SW 1271 (cell line): Measurements from ENCODE around the gene HMGA1.
"Not testable (repeated sequence)": the region's sequence is repeated elsewhere in the genome, so short reads cannot be mapped to it uniquely, and the experiment has no call there.

ENCODE experiments used
- DNase-seq, 2 experiments: peaks; one replicate each; lab custom pipeline; 2025; lab: John Stamatoyannopoulos, UW

HMGA1 gene

DNA sequence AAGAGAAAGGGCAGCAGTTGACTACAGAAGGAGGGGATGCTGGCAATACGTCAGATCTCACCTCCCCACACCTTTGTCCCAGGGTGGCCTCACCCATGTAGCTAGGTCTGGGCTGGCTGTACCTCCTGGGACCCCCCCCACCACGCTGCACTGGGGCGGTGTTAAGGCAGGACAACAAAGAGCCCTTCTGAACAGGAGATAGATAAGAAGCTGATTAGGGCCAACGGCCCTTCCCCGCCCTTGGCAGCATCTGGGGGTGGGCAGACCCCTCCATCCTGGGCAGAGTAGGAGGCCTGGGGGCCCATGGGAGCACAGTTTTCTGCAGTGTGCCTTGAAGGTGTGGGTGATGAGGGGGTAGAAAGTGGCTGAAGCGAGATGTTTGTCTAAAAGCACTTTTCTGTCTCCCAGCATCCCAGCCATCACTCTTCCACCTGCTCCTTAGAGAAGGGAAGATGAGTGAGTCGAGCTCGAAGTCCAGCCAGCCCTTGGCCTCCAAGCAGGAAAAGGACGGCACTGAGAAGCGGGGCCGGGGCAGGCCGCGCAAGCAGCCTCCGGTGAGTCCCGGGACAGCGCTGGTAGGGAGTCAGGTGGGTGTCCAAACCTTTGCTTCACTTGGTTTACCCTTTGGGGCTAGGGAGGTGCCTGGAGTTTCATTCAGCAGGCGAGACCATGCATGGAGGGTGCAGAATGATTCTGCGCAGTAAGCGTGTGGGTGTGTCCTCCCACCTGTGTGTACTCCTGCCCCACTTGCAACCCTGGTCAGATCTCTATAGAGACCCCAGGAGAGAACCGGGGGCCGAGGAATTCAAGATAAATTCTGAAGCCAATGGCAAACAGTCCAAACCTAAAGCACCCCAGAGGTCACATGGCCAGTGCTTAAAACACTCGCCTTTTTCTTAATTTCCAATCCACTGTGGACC, 3.9 kb downstream of the HMGA1 start:
- no peak for DNase-seq

DNA sequence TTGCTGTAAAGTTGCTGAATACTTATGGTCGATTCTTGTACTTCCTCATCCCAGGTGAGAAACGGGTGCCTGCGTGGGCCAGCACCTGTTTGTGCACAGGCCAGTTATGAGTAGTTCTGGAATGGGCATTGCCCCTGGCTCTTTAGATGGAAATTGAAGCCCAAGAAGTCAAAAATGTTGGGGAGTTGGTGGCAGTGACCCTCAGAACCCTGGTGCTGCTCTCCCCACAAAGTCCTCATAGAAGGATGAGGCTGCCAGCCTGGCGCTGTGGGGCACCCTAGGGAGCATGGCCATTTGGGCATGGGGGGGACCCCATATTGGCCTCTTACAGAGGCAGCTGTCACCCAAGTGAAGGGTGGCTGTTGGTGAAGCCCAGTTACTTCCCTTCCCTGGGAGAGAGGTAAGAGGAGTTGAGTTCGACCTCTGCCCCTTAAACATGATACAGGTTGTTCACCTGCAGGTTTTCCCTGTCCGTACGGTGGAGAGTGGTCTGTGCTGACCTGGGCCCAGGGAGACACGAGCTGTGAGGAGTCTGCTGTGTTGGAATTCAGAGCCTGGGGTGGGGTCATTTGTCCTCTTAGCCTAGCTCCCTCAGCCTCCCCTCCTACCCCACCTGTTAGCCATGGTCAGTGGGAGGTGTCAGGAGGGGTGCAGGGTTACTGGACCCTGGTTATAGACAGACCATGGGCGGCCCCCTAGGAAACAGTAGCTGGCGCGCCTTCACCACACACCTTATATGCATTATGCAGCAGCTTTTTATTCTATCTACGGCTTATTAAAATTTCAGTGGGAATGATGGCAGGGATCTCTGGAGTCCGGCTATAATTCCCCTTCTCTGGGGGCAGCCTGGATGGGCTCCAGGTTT, 4.9 kb downstream of the HMGA1 start:
- no peak for DNase-seq

DNA sequence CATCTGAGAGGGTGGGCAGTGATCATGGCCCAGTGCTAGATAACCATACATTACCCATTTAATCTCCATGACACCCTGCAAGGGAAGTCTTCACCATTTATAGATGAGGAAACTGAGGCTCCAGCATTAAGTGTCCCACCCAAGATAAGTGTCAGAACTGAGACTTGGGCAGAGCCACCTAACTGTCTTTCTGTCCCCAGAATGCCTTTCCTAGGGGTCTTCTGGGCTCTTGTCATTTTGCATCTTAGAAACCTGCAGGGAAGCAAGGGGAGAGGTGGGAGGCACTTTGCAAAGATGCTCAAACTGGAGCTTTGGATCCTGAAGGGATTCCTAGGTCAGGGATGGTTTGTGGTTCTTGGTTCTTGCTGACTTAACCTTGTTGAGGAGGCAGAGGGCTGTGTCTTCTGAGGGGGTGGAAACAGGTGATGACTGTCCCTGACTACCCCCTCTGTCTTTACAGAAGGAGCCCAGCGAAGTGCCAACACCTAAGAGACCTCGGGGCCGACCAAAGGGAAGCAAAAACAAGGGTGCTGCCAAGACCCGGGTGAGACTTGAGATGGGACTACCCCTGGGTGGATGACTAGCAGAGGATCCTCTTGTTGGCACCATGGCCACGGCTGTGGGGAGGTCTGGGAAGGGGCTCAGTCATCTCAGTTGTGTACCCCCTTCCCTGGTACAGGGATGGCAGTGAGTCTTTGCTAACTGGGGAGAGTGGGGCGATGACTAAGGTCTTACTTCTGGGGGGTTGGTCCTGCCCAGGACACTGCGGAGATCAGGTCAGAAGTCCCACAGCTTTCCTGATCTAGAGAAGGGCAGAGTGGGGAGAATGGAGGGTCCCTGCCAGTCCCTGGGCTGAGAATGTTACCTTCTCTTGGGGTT, 5.8 kb downstream of the HMGA1 start:
- no peak for DNase-seq

DNA sequence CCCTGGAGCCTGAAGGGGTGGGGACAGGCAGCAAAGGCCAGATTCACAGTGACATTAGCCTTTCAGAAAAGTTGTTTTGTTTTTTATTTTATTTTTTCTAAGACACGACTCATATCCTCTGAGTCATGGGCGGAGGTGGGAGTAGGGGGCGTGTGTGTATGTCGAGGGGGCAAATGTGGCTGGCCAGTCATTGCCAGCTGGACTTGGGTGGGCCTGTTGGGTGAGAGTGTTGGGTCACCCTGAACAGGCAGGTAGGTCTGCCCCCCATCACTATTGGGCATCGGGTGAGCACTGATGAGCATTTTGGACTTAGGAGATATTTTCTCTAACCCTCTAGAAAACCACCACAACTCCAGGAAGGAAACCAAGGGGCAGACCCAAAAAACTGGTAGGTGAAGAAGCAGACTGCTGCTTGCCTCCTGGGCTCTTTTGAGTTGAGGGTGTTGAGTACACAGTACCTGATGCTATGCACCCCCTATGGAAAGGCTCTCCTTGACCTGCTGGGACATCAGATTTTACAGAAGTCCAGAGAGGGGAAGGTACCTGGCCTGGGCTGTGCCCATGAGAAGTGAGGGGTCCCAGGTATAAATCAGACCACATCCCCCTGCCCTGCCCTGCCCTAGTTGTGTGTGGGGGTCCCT, 6.6 kb downstream of the HMGA1 start:
- peak; percentile 66 to 80 for DNase-seq

DNA sequence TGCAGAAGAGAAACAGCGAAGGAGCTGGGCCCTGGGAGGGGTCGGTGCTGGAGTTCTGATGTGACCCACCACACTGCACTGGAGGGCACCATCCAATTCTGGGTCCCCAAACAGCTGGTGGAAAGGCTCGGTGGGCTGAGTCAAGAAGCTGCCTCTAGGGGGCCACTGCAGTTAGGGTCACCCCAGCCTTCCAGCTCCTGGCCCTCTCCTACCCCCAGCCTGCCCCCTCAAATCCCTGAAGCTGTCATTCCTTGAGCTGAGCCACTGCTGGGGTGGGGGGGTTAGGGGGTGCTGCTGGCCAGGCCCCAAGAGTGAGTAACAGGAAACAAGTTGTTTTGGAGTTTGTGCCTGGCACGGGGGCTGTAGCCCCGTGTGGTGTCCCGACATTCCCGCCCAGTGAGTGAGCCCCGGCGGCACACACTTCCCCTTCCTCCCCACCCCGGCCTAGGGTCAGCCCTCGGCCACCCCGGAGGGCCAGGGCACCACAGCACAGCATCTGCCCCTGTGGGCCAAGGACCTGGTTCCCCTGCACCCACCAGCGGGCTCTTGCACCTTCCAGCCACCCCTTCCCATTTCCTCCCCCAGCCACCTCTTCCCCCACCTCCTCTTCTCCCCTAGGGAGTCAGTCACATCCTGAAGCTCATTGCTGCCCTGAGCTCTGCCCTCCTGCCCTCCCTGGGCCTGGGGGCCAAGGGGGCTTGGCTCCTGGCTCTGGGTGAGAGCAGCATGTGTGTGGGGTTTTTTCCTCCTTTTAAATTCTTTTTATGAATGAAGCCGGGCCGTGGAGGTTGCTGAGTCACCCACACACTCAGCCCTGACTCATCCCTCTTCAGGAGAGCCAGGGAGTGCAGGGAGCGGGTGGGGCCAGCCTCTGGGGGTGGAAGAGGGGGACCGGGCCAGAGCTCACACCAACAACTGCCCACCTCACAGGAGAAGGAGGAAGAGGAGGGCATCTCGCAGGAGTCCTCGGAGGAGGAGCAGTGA, 7.5 kb downstream of the HMGA1 start:
- peak; percentile 96 for DNase-seq

DNA sequence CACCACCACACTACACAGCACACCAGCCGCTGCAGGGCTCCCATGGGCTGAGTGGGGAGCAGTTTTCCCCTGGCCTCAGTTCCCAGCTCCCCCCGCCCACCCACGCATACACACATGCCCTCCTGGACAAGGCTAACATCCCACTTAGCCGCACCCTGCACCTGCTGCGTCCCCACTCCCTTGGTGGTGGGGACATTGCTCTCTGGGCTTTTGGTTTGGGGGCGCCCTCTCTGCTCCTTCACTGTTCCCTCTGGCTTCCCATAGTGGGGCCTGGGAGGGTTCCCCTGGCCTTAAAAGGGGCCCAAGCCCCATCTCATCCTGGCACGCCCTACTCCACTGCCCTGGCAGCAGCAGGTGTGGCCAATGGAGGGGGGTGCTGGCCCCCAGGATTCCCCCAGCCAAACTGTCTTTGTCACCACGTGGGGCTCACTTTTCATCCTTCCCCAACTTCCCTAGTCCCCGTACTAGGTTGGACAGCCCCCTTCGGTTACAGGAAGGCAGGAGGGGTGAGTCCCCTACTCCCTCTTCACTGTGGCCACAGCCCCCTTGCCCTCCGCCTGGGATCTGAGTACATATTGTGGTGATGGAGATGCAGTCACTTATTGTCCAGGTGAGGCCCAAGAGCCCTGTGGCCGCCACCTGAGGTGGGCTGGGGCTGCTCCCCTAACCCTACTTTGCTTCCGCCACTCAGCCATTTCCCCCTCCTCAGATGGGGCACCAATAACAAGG, 8.5 kb downstream of the HMGA1 start:
- not testable (repeated sequence) for DNase-seq

DNA sequence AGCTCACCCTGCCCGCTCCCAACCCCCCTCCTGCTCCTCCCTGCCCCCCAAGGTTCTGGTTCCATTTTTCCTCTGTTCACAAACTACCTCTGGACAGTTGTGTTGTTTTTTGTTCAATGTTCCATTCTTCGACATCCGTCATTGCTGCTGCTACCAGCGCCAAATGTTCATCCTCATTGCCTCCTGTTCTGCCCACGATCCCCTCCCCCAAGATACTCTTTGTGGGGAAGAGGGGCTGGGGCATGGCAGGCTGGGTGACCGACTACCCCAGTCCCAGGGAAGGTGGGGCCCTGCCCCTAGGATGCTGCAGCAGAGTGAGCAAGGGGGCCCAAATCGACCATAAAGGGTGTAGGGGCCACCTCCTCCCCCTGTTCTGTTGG, 9.1 kb downstream of the HMGA1 start:
- not testable (repeated sequence) for DNase-seq

DNA sequence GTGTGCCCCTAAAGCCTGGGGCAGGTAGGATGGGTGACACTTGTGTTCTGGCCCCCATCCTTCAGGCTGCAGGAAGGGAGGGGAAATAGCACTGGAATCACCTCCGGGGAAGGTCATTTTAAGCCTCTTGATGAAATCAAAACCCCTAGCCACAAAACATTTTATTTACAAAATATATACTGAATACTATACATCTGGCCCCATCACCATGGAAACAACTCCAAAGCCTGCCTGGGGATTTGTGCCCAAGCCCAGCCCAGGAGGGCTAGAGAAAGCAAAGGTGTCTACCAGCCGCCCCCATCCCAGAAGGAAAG, 9.5 kb downstream of the HMGA1 start:
- no peak for DNase-seq

DNA sequence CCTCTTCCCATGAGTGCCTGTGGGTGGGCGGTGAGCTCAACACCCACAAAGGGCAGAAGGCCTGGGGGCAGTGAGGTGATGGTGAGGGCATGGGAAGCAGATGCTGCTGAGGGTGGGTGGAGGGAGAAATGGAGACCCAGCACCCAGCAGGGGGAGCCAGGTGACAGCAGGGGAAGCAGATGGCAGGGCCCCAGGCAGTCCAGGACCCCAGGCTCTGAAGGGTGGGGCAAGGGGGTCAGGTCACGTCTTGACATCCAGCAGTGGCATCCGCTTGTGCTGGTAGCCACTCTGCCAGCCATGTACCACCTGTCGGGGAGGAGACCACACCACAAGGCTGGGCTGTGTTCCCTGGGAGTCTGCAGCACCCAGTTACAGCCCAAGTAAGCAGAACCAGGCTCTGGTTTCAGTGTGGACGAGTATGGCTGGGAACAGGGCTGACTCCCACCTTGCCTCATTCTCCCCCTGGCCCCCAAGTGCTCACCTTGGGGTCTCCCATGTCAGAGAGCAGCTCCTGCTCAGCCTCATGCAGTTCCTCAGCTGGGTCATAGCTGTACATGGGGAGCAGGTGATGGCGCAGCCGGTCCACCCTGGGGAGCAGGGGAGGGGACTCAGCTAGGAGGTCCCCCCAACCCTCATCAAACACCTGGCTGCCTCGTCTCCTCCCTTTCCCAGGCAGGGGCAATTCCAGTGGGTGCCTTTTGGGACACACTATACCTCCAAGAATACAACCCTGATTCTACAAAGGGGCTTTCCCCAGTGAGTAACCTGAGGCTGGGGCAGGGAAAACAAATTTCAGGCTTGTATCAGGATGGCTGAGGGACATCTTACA, 10.1 kb downstream of the HMGA1 start:
- peak; percentile 61 to 76 for DNase-seq

DNA sequence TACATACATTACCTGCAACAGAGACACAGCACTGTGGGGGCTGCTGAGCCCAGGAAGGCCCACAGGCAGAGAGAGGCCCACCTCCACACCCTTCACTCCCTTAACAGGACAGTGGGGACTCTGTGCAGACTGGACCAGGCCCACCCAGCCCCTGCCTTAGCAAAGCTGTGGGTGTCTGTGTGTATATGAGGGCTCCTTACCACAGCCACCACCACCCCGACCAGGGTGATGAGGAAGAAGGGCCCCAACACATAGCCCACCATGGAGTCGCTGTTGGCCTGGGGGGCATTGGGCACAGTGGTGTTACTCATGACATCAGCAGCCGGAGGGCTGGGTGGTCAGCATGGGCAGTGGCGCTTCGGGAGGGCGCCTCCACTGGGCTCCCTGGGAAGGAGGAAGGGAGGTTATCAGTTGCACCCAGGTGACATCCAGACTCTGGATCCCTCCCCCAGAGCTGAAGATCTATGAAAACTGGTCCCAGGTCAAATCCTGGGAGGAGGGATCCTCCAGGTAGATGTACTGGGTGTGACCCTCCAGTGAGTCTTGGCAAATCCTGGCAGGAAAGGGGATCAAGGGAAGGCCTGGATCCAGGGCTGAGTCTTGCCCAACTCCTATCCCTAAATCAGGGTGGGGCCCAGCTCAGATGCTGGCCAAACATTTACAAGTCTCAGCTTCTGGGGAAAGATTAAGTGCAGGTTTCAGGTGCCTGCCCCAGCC, 11.0 kb downstream of the HMGA1 start:
- no peak for DNase-seq

DNA sequence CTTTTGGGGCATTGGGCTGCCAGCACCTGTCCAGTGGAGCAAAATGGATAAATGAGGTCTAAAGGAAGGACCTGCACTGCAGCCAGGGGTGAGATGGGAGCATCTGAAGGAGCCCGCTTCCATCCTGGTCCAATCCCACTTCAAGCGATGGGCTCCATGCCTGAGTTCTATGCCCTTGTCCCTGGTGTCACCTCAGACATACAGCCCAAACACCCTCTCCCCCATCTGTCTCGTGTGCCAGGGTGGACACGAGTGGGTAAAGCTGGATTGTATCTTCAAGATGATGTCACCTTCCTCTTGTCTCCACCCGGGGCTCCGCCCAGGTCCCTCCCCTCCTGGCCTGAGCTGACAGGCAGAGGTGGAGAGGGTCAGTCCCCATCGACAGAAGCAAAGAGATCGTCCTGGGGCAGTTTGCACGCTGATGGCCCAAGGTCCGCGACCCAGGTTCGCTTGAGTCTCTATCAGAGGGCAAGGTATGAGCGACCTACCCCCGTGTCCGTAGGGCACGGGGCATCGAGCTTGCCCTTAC, 11.6 kb downstream of the HMGA1 start:
- peak; percentile 42 to 73 for DNase-seq

DNA sequence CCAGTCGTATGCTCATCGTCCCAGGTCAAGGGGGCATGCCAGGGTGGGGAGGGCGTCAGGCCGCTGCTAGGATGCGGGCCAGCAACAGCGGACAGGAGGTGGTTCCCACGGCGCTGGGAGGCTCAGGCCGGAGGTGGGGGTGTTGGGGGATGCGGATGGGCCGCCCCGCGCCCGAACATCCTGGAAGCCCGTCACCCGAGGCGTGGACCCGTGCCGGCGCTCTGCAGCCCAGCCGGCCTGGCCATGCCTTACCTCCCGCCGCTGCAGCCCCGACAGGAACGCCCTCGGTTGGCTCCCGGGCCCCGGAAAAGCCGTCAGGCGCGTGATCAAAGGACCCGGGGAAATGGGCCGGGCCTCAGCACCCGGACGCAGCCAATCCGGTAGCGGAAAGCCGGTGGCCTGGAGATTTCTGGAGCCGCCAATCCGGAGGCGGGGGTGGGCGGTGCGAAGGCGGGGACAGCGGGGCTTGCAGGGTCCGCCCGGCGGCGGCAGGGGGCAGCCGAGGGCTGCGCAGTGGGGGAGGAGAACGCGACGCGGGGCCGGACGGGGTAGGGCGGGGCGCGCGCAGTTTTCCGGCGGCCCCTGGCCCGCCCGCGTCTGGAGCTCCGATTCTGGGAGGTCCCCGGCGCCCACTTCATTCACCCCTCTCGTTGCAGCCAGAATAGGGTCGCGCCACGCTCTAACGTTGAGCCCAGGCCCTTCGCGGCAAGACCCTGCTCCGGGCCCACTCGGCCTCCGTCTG, 12.2 kb downstream of the HMGA1 start, which contains the start of gene SMIM29:
Gene SMIM29 (minus strand): TSS at position 280 of the 742 bp plus-strand sequence. CDS start 1,215 bp downstream, outside the sequence.
- peak; percentile 86 to 92 for DNase-seq

DNA sequence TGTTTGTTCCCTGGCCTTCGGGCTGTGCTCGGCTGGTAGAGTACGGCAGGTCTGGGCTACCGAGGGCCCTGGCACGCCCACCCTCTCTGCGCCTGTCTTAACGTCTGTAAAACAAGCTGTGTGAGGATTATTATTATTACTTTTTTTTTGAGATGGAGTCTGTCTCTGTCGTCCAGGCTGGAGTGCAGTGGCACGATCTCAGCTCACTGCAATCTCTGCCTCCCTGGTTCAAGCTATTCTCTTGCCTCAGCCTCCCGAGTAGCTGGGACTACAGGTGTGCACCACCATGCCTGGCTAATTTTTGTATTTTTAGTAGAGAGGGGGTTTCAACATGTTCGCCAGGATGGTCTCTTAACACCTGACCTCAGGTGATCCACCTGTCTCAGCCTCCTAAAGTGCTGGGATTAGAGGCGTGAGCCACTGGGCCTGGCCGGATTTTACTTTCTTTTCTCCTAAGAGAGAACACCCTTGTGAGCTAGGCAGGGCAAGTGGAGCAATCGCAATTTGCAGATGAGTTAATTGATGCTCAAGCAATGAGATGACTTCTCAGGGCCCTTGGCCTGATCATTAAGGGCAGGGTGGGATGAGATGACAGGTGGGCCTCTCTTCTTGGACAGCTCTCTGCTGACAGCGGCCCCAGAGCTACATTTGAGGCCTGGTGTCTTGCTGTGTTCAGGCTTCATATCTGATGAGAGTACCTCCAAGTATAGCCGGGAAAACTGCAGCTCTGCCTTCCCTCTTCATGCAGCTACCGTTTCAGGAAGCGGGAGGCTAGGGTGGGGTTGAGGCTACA, 13.0 kb downstream of the HMGA1 start:
- no peak for DNase-seq

DNA sequence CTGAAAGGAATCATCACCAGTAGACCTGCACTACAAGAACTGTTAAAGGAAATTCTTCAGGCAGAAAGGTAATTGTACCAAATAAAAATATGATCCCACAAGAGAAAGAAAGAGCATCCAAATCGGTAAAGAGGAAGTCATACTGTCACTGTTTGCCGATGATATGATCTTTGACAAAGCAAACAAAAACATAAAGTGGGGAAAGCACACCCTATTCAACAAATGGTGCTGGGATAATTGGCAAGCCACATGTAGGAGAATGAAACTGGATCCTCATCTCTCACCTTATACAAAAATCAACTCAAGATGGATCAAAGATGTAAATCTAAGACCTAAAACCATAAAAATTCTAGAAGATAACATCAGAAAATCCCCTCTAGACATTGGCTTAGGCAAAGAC, 15.7 kb downstream of the HMGA1 start:
- DNase-seq, result not testable (repeated sequence)

DNA sequence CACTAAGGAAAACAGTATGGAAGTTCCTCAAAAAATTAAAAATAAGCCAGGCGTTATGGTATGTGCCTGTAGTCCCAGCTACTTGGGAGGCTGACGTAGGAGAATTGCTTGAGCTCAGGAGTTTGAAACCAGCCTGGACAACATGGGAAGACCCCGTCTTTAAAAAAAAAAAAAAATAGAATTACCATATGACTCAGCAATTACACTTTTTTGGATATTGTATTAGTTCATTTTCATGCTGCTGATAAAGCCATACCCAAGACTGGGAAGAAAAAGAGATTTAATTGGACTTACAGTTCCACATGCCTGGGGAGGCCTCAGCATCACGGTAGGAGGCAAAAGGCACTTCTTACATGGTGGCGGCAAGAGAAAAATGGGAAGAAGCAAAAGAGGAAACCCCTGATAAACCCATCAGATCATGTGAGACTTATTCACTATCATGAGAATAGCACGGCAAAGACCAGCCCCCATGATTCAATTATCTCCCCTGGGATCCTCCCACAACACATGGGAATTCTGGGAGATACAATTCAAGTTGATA, 22.9 kb downstream of the HMGA1 start:
- no peak for DNase-seq
